AG04450 (cell line): Measurements from ENCODE around the gene FLNC. TPM values are rescaled to one million over a fixed set of nuclear protein-coding genes. Genes with fewer than 3 reads are reported as not detected.

ENCODE experiments used
- CTCF ChIA-PET: fragments of 300-600, 350-600 bp; formaldehyde crosslinking; extraction: SDS; loops from one replicate; lab custom pipeline; 2022; ENCODE audit warnings: antibody characterized with exemption, inconsistent platforms; lab: Charles Lee
- POLR2A ChIA-PET: fragments of 350-600 bp; formaldehyde crosslinking; extraction: SDS; loops from one replicate; lab custom pipeline; 2021; ENCODE audit warnings: antibody characterized with exemption, inconsistent platforms; lab: Yijun Ruan, JAX
- DNase-seq: peaks from one replicate; pipeline ENCODE4 v3.0.0-alpha.2; 2011; ENCODE audit warnings: low read depth, low spot score
- H3K27ac ChIP-seq: one replicate; pipeline ENCODE4 v1.5.1; 2012; ENCODE audit warnings: low read depth, low read length, control low read depth
- H3K27me3 ChIP-seq: one replicate; pipeline ENCODE4 v1.6.0; 2012; ENCODE audit warnings: low read length; ENCODE audit not compliant: control insufficient read depth, insufficient read depth
- H3K4me3 ChIP-seq: 2 replicates; pipeline ENCODE4 v1.5.1; 2011; ENCODE audit warnings: mild to moderate bottlenecking, low read depth, low read length, control low read depth
- H3K9me3 ChIP-seq: 2 replicates; pipeline ENCODE4 v1.5.1; 2012; ENCODE audit warnings: low read length; ENCODE audit not compliant: control insufficient read depth, insufficient read depth
- polyA plus RNA-seq: library from polyadenylated mRNA; depleted of rRNA; stranded (reverse); fragments of >200 nt; gene quantifications from 2 replicates; pipeline ENCODE4 v1.2.3, GENCODE V29; 2011
- TF ChIP-seq, protein P1 (sequence below): IDR thresholded peaks from 2 replicates; pipeline ENCODE4 v1.5.1; 2011; ENCODE audit warnings: low read depth, low read length, control low read depth, inconsistent platforms

The FLNC gene
- polyA plus RNA-seq, 1 experiment = 25.8 TPM

DNA sequence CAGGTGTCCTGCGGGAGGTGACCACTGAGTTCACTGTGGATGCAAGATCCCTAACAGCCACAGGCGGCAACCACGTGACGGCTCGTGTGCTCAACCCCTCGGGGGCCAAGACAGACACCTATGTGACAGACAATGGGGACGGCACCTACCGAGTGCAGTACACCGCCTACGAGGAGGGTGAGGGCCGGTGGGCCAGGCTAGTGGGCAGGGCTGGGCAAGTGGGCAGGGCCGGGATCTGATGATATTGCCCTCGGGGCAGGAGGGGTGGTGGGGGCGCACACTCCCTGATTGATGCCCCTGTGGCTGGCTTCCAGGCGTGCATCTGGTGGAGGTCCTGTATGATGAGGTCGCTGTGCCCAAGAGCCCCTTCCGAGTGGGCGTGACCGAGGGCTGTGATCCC lies 15.8 kb downstream of the FLNC start:
- TF ChIP-seq, protein P1, sequence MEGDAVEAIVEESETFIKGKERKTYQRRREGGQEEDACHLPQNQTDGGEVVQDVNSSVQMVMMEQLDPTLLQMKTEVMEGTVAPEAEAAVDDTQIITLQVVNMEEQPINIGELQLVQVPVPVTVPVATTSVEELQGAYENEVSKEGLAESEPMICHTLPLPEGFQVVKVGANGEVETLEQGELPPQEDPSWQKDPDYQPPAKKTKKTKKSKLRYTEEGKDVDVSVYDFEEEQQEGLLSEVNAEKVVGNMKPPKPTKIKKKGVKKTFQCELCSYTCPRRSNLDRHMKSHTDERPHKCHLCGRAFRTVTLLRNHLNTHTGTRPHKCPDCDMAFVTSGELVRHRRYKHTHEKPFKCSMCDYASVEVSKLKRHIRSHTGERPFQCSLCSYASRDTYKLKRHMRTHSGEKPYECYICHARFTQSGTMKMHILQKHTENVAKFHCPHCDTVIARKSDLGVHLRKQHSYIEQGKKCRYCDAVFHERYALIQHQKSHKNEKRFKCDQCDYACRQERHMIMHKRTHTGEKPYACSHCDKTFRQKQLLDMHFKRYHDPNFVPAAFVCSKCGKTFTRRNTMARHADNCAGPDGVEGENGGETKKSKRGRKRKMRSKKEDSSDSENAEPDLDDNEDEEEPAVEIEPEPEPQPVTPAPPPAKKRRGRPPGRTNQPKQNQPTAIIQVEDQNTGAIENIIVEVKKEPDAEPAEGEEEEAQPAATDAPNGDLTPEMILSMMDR = no peak
- DNase-seq = no peak
- H3K9me3 ChIP-seq = no peaks in the 10 kb centered on the region; the same call in 1 of the 2 replicates
- no peak overlapping the region for H3K27ac ChIP-seq
- ChIA-PET POLR2A (no interaction called here), CTCF (no interaction called here)
- no peak overlapping the region for H3K4me3 ChIP-seq
- no peaks in the 10 kb centered on the region for H3K27me3 ChIP-seq

DNA sequence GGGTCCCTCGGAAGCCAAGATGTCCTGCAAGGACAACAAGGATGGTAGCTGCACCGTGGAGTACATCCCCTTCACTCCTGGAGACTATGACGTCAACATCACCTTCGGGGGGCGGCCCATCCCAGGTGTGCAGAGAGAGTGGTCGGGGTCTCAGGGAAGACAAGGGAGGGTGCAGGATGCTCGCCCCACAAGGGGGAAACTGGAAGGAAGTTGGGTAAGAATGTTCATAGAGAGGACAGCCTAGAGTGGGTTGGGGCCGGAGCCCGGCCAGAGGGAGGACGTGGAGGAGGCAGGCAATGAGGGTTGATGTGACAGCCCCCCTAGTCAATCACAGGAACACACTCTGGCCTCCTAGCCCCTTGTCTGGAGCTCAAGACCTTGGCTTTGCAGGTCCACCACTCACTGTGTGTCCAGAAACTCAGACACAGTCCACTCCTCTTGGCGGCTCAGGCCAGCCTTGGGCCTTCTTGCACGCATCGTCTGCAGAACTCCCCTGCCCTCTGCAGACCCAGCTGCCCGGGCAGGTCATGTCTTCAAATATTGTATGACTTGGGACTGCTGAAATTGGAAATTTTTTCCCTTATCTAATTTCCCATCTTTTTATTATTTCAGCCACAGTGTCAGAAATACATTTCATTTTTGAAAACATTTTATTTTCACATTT lies 16.7 kb downstream of the FLNC start:
- POLR2A ChIA-PET = interaction anchor here (0.6 kb wide), 1 partner anchor 250 kb away, joined by 4 read pairs; no protein-coding TSS in a partner anchor
- DNase-seq = no peak
- H3K27me3 ChIP-seq = no peaks in the 10 kb centered on the region
- H3K9me3 ChIP-seq = no peaks in the 10 kb centered on the region; the same call in 1 of the 2 replicates
- no peak overlapping the region for H3K27ac ChIP-seq
- TF ChIP-seq, protein P1 = no peak
- no peak overlapping the region for H3K4me3 ChIP-seq
- CTCF ChIA-PET = no interaction called here

DNA sequence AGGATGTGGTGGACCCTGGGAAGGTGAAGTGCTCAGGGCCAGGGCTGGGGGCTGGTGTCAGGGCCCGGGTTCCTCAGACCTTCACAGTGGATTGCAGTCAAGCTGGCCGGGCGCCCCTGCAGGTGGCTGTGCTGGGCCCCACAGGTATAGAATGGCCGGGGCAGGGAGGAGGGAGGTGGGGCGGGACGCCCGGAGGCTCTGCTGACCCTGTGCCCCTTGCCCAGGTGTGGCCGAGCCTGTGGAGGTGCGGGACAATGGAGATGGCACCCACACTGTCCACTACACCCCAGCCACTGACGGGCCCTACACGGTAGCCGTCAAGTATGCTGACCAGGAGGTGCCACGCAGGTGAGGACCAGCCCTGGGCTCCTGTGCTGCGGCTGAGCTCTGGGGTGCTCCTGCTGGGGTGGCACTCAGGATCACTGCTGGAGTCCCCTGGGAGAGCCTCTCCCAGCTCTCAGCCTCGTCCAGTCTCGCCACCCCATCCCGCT lies 17.6 kb downstream of the FLNC start:
- TF ChIP-seq, protein P1 = no peak
- Histone ChIP-seq H3K27ac (no peak overlapping the region), H3K27me3 (no peaks in the 10 kb centered on the region), H3K9me3 (no peaks in the 10 kb centered on the region; the same call in 1 of the 2 replicates), H3K4me3 (no peak overlapping the region)
- no peak for DNase-seq
- ChIA-PET CTCF (no interaction called here), POLR2A (no interaction called here)

DNA sequence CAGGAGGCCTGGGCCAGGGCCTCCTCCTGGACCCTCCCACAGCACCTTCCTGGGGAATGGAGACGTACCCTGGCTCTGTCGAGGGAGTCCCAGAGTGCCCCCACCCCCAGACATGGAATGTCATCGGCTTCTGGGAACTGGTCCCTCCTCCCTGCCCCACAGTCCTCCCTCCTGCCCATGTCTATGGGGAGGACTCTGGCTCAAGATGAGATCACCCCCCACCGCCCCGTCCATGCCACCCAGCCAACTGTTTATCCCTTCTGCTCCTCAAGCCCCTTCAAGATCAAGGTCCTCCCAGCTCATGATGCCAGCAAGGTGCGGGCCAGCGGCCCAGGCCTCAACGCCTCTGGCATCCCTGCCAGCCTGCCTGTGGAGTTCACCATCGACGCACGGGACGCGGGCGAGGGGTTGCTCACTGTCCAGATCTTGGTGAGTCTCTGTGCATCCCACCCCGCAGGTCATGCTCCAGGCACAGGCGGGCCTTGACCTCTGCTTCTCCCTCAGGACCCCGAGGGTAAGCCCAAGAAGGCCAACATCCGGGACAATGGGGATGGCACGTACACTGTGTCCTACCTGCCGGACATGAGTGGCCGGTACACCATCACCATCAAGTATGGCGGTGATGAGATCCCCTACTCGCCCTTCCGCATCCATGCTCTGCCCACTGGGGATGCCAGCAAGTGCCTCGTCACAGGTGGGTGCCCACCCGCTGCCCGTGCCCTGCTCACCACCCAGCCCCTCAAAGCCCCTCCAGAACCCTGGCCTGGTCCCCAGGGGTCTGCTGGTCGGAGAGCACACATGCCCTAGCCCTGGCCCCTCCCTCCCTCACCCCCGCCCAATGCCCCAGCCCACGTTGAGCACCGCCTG lies 18.3 kb downstream of the FLNC start:
- ChIA-PET CTCF (no interaction called here), POLR2A (no interaction called here)
- no peak for DNase-seq
- Histone ChIP-seq H3K27me3 (no peaks in the 10 kb centered on the region), H3K4me3 (no peak overlapping the region), H3K9me3 (no peaks in the 10 kb centered on the region; the same call in 1 of the 2 replicates), H3K27ac (no peak overlapping the region)
- TF ChIP-seq, protein P1 = no peak

DNA sequence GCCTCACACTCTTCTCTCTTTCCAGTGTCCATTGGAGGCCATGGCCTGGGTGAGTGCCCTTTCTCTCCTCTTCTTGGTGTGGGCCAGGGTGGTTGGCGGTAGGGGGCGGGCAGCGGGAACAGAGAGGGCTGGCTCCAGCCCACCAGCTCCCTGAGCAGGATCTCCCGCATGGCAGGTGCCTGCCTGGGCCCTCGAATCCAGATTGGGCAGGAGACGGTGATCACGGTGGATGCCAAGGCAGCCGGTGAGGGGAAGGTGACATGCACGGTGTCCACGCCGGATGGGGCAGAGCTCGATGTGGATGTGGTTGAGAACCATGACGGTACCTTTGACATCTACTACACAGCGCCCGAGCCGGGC lies 18.9 kb downstream of the FLNC start:
- Histone ChIP-seq H3K27ac (no peak overlapping the region), H3K27me3 (no peaks in the 10 kb centered on the region), H3K4me3 (no peak overlapping the region), H3K9me3 (no peaks in the 10 kb centered on the region; the same call in 1 of the 2 replicates)
- TF ChIP-seq, protein P1 = no peak
- DNase-seq = no peak
- CTCF ChIA-PET = no interaction called here
- POLR2A ChIA-PET = no interaction called here
